ENCODE results near the gene AMBP. TPM values are rescaled to one million over a fixed set of nuclear protein-coding genes. Genes with fewer than 3 reads are reported as not detected.

AMBP gene
- total and polyA plus RNA-seq, 2 donors (not counting 1 experiment from before 2014, with no cell fraction given): not detected

DNA sequence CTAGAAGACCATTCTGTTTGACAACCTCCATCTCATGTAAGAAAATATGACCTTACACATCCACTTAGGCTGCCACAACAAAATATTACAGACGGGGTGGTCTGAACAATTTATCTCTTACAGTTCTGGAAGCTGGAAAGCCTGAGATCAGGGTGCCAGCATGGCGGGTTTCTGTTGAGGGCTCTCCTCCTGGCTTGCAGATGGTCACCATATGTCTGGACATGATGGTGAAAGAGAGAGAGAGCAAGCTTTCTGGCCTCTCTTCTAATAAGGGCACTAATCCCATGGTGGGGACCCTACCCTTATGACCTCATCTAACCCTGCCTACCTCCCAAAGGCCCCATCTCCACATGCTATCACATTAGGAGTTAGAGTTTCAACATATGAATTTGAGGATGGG is 66.0 kb downstream of the AMBP start:
- H3K9me3 ChIP-seq (ENCODE audit: control extremely low read depth in 1 of 3, control insufficient read depth in 2 of 3, insufficient read depth in 1 of 3, low read length in 2 of 3): peaks cover 0 to 15% (median 0%) of the 10 kb centered on the region in 3 donors
- H3K36me3 ChIP-seq (replicated peaks in 1 of 2; ENCODE audit: control extremely low read depth in 1 of 2, control insufficient read depth in 1 of 2, extremely low read depth in 1 of 2, insufficient read depth in 2 of 2, low read length in 1 of 2): no peaks in the 10 kb centered on the region
- H3K4me1 ChIP-seq (ENCODE audit: control insufficient read depth in 2 of 2, insufficient read depth in 2 of 2, low read length in 2 of 2): no peaks in the 10 kb centered on the region
- no peak for DNase-seq
- no peak overlapping the region for H3K27ac Mint-ChIP-seq
- intact Hi-C loops (cut with micrococcal nuclease): no loop called here
- H2AFZ ChIP-seq (ENCODE audit: insufficient read depth, low read depth, low read length, poor library complexity, severe bottlenecking): no peak overlapping the region
- no peak overlapping the region for H3K4me3 ChIP-seq (ENCODE audit: control extremely low read depth in 1 of 5, extremely low read depth in 1 of 5, insufficient read depth in 1 of 5, low read depth in 2 of 5, low read length in 4 of 5)
- no peak for ATAC-seq (ENCODE audit: low read depth)
- POLR2A ChIA-PET: no interaction called here
- H3K4me2 ChIP-seq (replicated peaks; ENCODE audit: low read depth, low read length, poor library complexity, severe bottlenecking): no peak overlapping the region
- CTCF ChIA-PET: no interaction called here
- peaks cover 8% of the 10 kb centered on the region for H3K9me3 Mint-ChIP-seq (ENCODE audit: insufficient read depth)
- H3K4me1 Mint-ChIP-seq: no peaks in the 10 kb centered on the region
- WGBS (ENCODE audit: insufficient coverage): 100% methylated on average over 1 of the region's 2 CpGs
- H3K79me2 ChIP-seq (ENCODE audit: control insufficient read depth, insufficient read depth, low read length): no peaks in the 10 kb centered on the region
- H3K9ac ChIP-seq (ENCODE audit: low read length): no peak overlapping the region
- H3K27me3 ChIP-seq (replicated peaks in 1 of 4; ENCODE audit: control extremely low read depth in 1 of 4, control insufficient read depth in 3 of 4, insufficient read depth in 4 of 4, low read length in 3 of 4): no peaks in the 10 kb centered on the region
- no peak overlapping the region for H3K4me3 Mint-ChIP-seq
- H3K27me3 Mint-ChIP-seq: no peaks in the 10 kb centered on the region
- no peaks in the 10 kb centered on the region for H4K20me1 ChIP-seq (ENCODE audit: control insufficient read depth, insufficient read depth, low read length, poor library complexity, severe bottlenecking)
- TF ChIP-seq, protein P1, sequence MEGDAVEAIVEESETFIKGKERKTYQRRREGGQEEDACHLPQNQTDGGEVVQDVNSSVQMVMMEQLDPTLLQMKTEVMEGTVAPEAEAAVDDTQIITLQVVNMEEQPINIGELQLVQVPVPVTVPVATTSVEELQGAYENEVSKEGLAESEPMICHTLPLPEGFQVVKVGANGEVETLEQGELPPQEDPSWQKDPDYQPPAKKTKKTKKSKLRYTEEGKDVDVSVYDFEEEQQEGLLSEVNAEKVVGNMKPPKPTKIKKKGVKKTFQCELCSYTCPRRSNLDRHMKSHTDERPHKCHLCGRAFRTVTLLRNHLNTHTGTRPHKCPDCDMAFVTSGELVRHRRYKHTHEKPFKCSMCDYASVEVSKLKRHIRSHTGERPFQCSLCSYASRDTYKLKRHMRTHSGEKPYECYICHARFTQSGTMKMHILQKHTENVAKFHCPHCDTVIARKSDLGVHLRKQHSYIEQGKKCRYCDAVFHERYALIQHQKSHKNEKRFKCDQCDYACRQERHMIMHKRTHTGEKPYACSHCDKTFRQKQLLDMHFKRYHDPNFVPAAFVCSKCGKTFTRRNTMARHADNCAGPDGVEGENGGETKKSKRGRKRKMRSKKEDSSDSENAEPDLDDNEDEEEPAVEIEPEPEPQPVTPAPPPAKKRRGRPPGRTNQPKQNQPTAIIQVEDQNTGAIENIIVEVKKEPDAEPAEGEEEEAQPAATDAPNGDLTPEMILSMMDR (IDR thresholded peaks at IDR 0.05): no peak
- no peak for TF ChIP-seq EZH2 (IDR thresholded peaks at IDR 0.05; ENCODE audit: borderline replicate concordance, insufficient read depth, low read depth, low read length, poor library complexity, severe bottlenecking)
- no peak overlapping the region for H3K27ac ChIP-seq (ENCODE audit: low read length in 2 of 2)

DNA sequence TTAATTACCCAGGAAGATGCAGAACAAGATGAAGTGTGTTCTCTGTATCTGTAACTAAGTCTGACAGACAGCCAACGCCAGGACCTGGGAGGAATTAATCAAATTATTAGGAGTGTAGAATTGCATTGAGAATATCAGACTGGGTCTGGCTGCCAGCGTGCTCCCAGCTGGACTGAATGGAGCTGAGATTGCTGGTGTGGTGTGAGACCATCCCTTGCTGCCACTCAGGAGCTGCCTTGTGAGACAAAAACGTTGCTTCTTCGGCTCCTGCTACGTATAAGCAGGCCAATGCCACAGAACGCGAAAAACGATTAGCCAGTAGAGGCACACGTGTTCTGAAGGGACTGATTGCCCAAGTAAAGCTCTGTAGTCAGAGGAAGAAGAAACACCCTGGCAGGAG is 66.8 kb downstream of the AMBP start:
- Mint-ChIP-seq H3K27ac (no peak overlapping the region), H3K4me1 (no peaks in the 10 kb centered on the region), H3K9me3 (ENCODE audit: insufficient read depth) (peaks cover 8% of the 10 kb centered on the region), H3K27me3 (no peaks in the 10 kb centered on the region), H3K4me3 (no peak overlapping the region)
- no peaks in the 10 kb centered on the region for H4K20me1 ChIP-seq (ENCODE audit: control insufficient read depth, insufficient read depth, low read length, poor library complexity, severe bottlenecking)
- H3K27me3 ChIP-seq (replicated peaks in 1 of 4; ENCODE audit: control extremely low read depth in 1 of 4, control insufficient read depth in 3 of 4, insufficient read depth in 4 of 4, low read length in 3 of 4): no peaks in the 10 kb centered on the region
- H3K36me3 ChIP-seq (replicated peaks in 1 of 2; ENCODE audit: control extremely low read depth in 1 of 2, control insufficient read depth in 1 of 2, extremely low read depth in 1 of 2, insufficient read depth in 2 of 2, low read length in 1 of 2): no peaks in the 10 kb centered on the region
- H3K79me2 ChIP-seq (ENCODE audit: control insufficient read depth, insufficient read depth, low read length): no peaks in the 10 kb centered on the region
- POLR2A ChIA-PET: no interaction called here
- no peaks in the 10 kb centered on the region for H3K4me1 ChIP-seq (ENCODE audit: control insufficient read depth in 2 of 2, insufficient read depth in 2 of 2, low read length in 2 of 2)
- H2AFZ ChIP-seq (ENCODE audit: insufficient read depth, low read depth, low read length, poor library complexity, severe bottlenecking): no peak overlapping the region
- H3K9ac ChIP-seq (ENCODE audit: low read length): no peak overlapping the region
- intact Hi-C loops (cut with micrococcal nuclease): no loop called here
- no peak overlapping the region for H3K4me3 ChIP-seq (ENCODE audit: control extremely low read depth in 1 of 5, extremely low read depth in 1 of 5, insufficient read depth in 1 of 5, low read depth in 2 of 5, low read length in 4 of 5)
- H3K9me3 ChIP-seq (ENCODE audit: control extremely low read depth in 1 of 3, control insufficient read depth in 2 of 3, insufficient read depth in 1 of 3, low read length in 2 of 3): peaks cover 0 to 19% (median 0%) of the 10 kb centered on the region in 3 donors
- no peak overlapping the region for H3K4me2 ChIP-seq (replicated peaks; ENCODE audit: low read depth, low read length, poor library complexity, severe bottlenecking)
- DNase-seq (no peak), ATAC-seq (ENCODE audit: low read depth) (no peak)
- WGBS (ENCODE audit: insufficient coverage): 91% methylated on average over 9 of the region's 9 CpGs
- TF ChIP-seq, protein P1 (IDR thresholded peaks at IDR 0.05): no peak
- no peak for TF ChIP-seq EZH2 (IDR thresholded peaks at IDR 0.05; ENCODE audit: borderline replicate concordance, insufficient read depth, low read depth, low read length, poor library complexity, severe bottlenecking)
- no peak overlapping the region for H3K27ac ChIP-seq (ENCODE audit: low read length in 2 of 2)
- CTCF ChIA-PET: no interaction called here

Other genes starting within 250 kb of the AMBP start
- 2.5 and 3.0 TPM in 2 replicates for gene ZNF618, start 202.0 kb downstream of the AMBP start, total RNA-seq
- 1.4 and 1.9 TPM in 2 replicates for gene ZNF618, start 202.0 kb downstream of the AMBP start, polyA plus RNA-seq
- not detected in 2 replicates for gene KIF12, start 21.0 kb upstream of the AMBP start, total RNA-seq
- gene KIF12, start 21.0 kb upstream of the AMBP start, polyA plus RNA-seq: not detected in 2 replicates
- gene COL27A1, start 77.2 kb upstream of the AMBP start, total RNA-seq: 0.27 TPM in 2 replicates
- gene COL27A1, start 77.2 kb upstream of the AMBP start, polyA plus RNA-seq: 0.16 and 0.59 TPM in 2 replicates
- not detected in 2 replicates for gene ORM1, start 244.8 kb upstream of the AMBP start, total RNA-seq
- 0.13 TPM in 1 of 2 replicates, not detected in the other for gene ORM1, start 244.8 kb upstream of the AMBP start, polyA plus RNA-seq